Trophoblast cell (in vitro differentiated cells and primary cell): ENCODE measurements around the gene CDKL1. TPM values are rescaled to one million over a fixed set of nuclear protein-coding genes. Genes with fewer than 3 reads are reported as not detected.

Experiments used
- DNase-seq, 2 donors: peaks; one replicate each; pipeline ENCODE4 v3.0.0-alpha.2; 2016
- H2AFZ ChIP-seq: 2 replicates; pipeline ENCODE4 v1.6.1; 2013; ENCODE audit warnings: low read length, moderate library complexity, mild to moderate bottlenecking; ENCODE audit not compliant: insufficient read depth, poor library complexity
- H2AK5ac ChIP-seq: 2 replicates; pipeline ENCODE4 v1.6.1; 2013; ENCODE audit warnings: mild to moderate bottlenecking, low read length
- H2BK120ac ChIP-seq: 2 replicates; pipeline ENCODE4 v1.6.1; 2013; ENCODE audit warnings: low read length, mild to moderate bottlenecking, moderate library complexity; ENCODE audit not compliant: insufficient read depth, poor library complexity
- H2BK12ac ChIP-seq: 2 replicates; pipeline ENCODE4 v1.6.1; 2013; ENCODE audit warnings: mild to moderate bottlenecking, low read length, moderate library complexity
- H2BK5ac ChIP-seq: 2 replicates; pipeline ENCODE4 v1.6.1; 2013; ENCODE audit warnings: low read length, low read depth, moderate library complexity, mild to moderate bottlenecking; ENCODE audit not compliant: poor library complexity
- H3K14ac ChIP-seq: 2 replicates; pipeline ENCODE4 v1.6.1; 2013; ENCODE audit warnings: mild to moderate bottlenecking, low read length
- H3K18ac ChIP-seq: 2 replicates; pipeline ENCODE4 v1.6.1; 2013; ENCODE audit warnings: mild to moderate bottlenecking, low read length
- H3K23ac ChIP-seq: 2 replicates; pipeline ENCODE4 v1.6.1; 2013; ENCODE audit warnings: low read length
- H3K27ac ChIP-seq: 2 replicates; pipeline ENCODE4 v1.5.1; 2013; ENCODE audit warnings: low read depth, mild to moderate bottlenecking, inconsistent platforms, low read length, moderate library complexity
- H3K27me3 ChIP-seq: 2 replicates; pipeline ENCODE4 v1.6.1; 2013; ENCODE audit warnings: inconsistent platforms, mild to moderate bottlenecking, low read length, moderate library complexity; ENCODE audit not compliant: insufficient read depth
- H3K36me3 ChIP-seq, 2 experiments: 1 replicate in 1 of 2; 2 replicates in 1 of 2; pipeline ENCODE4 v1.6.1; 2013; ENCODE audit warnings: low read length in 2 of 2, mild to moderate bottlenecking in 2 of 2, moderate library complexity in 1 of 2; ENCODE audit not compliant: insufficient read depth in 2 of 2, control insufficient read depth in 1 of 2
- H3K4ac ChIP-seq: 2 replicates; pipeline ENCODE4 v1.6.1; 2013; ENCODE audit warnings: low read depth, mild to moderate bottlenecking, low read length, moderate library complexity
- H3K4me1 ChIP-seq, 2 experiments: 1 replicate in 1 of 2; 2 replicates in 1 of 2; pipeline ENCODE4 v1.6.1; 2013; ENCODE audit warnings: low read length in 2 of 2, mild to moderate bottlenecking in 2 of 2, moderate library complexity in 1 of 2; ENCODE audit not compliant: insufficient read depth in 2 of 2, control insufficient read depth in 1 of 2
- H3K4me2 ChIP-seq: 2 replicates; pipeline ENCODE4 v1.6.1; 2013; ENCODE audit warnings: inconsistent platforms, mild to moderate bottlenecking, low read length, moderate library complexity
- H3K4me3 ChIP-seq: 2 replicates; pipeline ENCODE4 v1.5.1; 2013; ENCODE audit warnings: mild to moderate bottlenecking, low read depth, low read length, inconsistent platforms
- H3K79me1 ChIP-seq: one replicate; pipeline ENCODE4 v1.6.1; 2013; ENCODE audit warnings: low read length
- H3K79me2 ChIP-seq: 2 replicates; pipeline ENCODE4 v1.6.1; 2013; ENCODE audit warnings: low read length, mild to moderate bottlenecking; ENCODE audit not compliant: control insufficient read depth, insufficient read depth, poor library complexity
- H3K9ac ChIP-seq: 2 replicates; pipeline ENCODE4 v1.6.1; 2013; ENCODE audit warnings: mild to moderate bottlenecking, low read length
- H3K9me3 ChIP-seq: 2 replicates; pipeline ENCODE4 v1.6.1; 2013; ENCODE audit warnings: low read depth, mild to moderate bottlenecking, control low read depth, inconsistent platforms, low read length; ENCODE audit not compliant: insufficient read depth
- H4K12ac ChIP-seq: 2 replicates; pipeline ENCODE4 v1.6.1; 2013; ENCODE audit warnings: low read depth, mild to moderate bottlenecking, low read length, moderate library complexity
- H4K8ac ChIP-seq: 2 replicates; pipeline ENCODE4 v1.6.1; 2013; ENCODE audit warnings: low read depth, mild to moderate bottlenecking, low read length, moderate library complexity
- H4K91ac ChIP-seq: one replicate; pipeline ENCODE4 v1.6.1; 2013; ENCODE audit warnings: low read depth, mild to moderate bottlenecking, low read length, moderate library complexity
- WGBS: extraction: QIAGEN DNeasy Blood & Tissue Kit; methylation state at CpG from one replicate; pipeline ENCODE4 v1.1.7; 2013; ENCODE audit warnings: missing lambda C conversion rate; ENCODE audit not compliant: insufficient read length, insufficient coverage; ENCODE audit errors: extremely low coverage; 5-methylcytosine and 5-hydroxymethylcytosine counted together
- polyA plus RNA-seq: library from polyadenylated mRNA; stranded (reverse); fragments of 200-250 nt; gene quantifications from 2 replicates; pipeline ENCODE4 v1.2.3, GENCODE V29; 2013

Gene CDKL1
- polyA plus RNA-seq, result 0.22 and 1.1 TPM in 2 replicates

DNA sequence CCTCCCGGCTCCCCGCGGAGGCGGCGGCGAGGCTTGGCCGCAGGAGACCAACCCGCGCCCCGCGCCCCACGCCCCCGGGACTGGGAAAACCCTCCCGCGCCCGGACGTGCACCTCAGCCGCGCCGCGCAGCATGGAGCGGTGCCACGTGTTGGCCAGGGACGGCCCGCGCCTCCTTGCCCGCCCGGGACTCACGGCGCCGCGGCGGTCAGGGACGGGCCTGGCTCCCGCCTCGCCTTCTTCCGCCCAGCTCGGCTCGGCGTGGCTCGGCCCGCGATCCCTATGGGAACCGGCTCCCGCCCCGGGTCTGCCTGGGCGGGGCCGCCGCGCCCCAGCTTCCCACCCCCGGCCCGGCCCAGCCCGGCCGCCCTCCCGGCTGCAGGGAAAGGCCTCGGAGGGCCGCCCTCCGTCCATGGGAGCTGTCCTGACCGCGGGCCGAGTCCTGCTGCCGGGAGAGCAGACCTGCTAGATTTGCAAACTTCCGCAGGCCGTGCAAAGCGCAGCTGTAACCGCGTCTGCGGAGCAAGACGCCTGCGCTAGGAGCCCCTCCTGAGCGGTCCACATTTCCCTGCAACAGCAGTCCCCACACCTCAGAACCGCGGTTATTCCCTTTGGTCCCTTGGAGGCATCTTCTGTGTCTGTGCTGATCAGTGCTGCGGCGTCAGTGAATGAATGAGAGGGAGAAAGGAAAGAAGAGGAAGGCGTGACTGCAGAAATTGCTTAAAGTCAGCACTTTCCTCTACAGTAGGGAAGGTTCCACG lies at the start of gene CDKL1:
Gene CDKL1, minus strand, starts transcription at position 251 of the 759 bp plus-strand sequence. CDS start 1,013 bp downstream, outside the sequence.
- H4K8ac ChIP-seq, result peak within 1 kb of the TSS; percentile 40
- H4K12ac ChIP-seq, result no peak within 1 kb of the TSS
- H3K4me3 ChIP-seq, result peak within 1 kb of the TSS; percentile 73
- H3K9me3 ChIP-seq, result no peaks in the 10 kb centered on the region
- no peak within 1 kb of the TSS for H2AK5ac ChIP-seq
- H2BK120ac ChIP-seq, result no peak within 1 kb of the TSS
- no peak within 1 kb of the TSS for H2BK12ac ChIP-seq
- H3K4me2 ChIP-seq, result peak within 1 kb of the TSS; percentile 96
- H3K14ac ChIP-seq, result peak within 1 kb of the TSS; percentile 30
- peak; percentile 32 to 57 for DNase-seq
- H3K9ac ChIP-seq, result peak within 1 kb of the TSS; percentile 14
- no peak within 1 kb of the TSS for H2BK5ac ChIP-seq
- H2AFZ ChIP-seq, result peak within 1 kb of the TSS; percentile 71
- H3K4me1 ChIP-seq, result peaks cover 0 to 6% of the 10 kb centered on the region in 2 experiments
- no peak within 1 kb of the TSS for H3K4ac ChIP-seq
- H4K91ac ChIP-seq, result peak within 1 kb of the TSS; percentile 61
- H3K23ac ChIP-seq, result no peak within 1 kb of the TSS
- no peaks in the 10 kb centered on the region for H3K79me1 ChIP-seq
- H3K79me2 ChIP-seq, result no peaks in the 10 kb centered on the region
- H3K36me3 ChIP-seq, result no peaks in the 10 kb centered on the region
- no peaks in the 10 kb centered on the region for H3K27me3 ChIP-seq
- no peak within 1 kb of the TSS for H3K27ac ChIP-seq
- no peak within 1 kb of the TSS for H3K18ac ChIP-seq
- no CpG with 5 or more reads among the region's 77 CpGs for WGBS

DNA sequence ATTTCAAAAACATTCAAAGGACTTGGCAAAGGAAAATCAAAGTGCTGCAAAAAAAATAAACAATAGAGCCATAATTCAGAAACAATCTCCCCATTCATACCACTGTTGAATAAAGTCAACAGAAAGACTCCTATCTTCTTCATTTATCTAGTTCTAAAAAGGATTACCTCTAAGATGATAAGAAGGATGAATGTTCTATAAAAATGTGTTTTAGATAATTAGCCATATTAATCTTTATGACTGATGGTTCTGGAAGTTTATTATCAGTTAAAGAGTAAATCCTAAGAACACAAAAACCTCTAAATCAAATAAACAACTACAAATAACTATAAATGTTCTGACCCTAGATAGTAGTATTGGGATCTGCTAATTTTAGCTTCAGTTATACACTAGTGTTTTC lies 37.8 kb upstream of the CDKL1 start:
- Histone ChIP-seq H3K27ac (no peak overlapping the region), H3K9ac (no peak overlapping the region), H3K36me3 (peaks cover 2 to 4% of the 10 kb centered on the region in 2 experiments), H2BK120ac (no peak overlapping the region), H3K27me3 (no peaks in the 10 kb centered on the region), H3K4ac (no peak overlapping the region), H4K12ac (no peak overlapping the region), H3K4me2 (no peak overlapping the region), H2BK5ac (no peak overlapping the region), H3K23ac (no peak overlapping the region), H3K4me1 (no peaks in the 10 kb centered on the region), H3K4me3 (no peak overlapping the region), H3K14ac (no peak overlapping the region), H2BK12ac (no peak overlapping the region), H2AFZ (no peak overlapping the region), H4K91ac (no peak overlapping the region), H4K8ac (no peak overlapping the region), H3K18ac (no peak overlapping the region), H3K9me3 (no peaks in the 10 kb centered on the region), H3K79me1 (no peaks in the 10 kb centered on the region), H2AK5ac (no peak overlapping the region), H3K79me2 (no peaks in the 10 kb centered on the region)
- no peak for DNase-seq

DNA sequence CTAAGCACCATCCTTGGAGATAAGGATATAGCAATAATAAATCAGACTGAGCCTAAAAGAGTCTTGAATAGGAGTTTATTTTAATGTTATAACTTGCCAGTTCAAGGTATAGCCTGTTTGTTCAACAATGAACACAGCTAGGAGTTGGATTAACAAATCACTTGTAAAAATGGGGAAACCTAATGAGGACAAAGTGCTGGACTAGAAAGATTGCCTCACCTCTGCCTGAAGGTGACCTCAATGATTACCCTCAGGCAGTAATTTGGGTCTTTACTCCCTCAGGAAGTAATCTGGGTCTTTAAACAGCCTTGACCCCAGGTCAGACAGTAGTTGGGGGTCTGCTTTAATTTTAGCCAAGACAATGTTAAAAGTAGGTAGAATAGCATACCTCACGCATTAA lies 35.5 kb upstream of the CDKL1 start:
- H3K9ac ChIP-seq, result no peak overlapping the region
- H2AFZ ChIP-seq, result no peak overlapping the region
- H3K79me2 ChIP-seq, result no peaks in the 10 kb centered on the region
- no peak overlapping the region for H3K23ac ChIP-seq
- no peak overlapping the region for H3K27ac ChIP-seq
- no peaks in the 10 kb centered on the region for H3K4me1 ChIP-seq
- H2BK12ac ChIP-seq, result no peak overlapping the region
- no peaks in the 10 kb centered on the region for H3K27me3 ChIP-seq
- no peaks in the 10 kb centered on the region for H3K9me3 ChIP-seq
- no CpG with 5 or more reads among the region's 1 CpG for WGBS
- H2BK5ac ChIP-seq, result no peak overlapping the region
- H2BK120ac ChIP-seq, result no peak overlapping the region
- H3K4me2 ChIP-seq, result no peak overlapping the region
- H3K18ac ChIP-seq, result no peak overlapping the region
- no peak overlapping the region for H4K8ac ChIP-seq
- H4K91ac ChIP-seq, result no peak overlapping the region
- no peak overlapping the region for H4K12ac ChIP-seq
- no peak overlapping the region for H3K4ac ChIP-seq
- H3K14ac ChIP-seq, result no peak overlapping the region
- no peak for DNase-seq
- no peaks in the 10 kb centered on the region for H3K79me1 ChIP-seq
- H2AK5ac ChIP-seq, result no peak overlapping the region
- no peak overlapping the region for H3K4me3 ChIP-seq
- H3K36me3 ChIP-seq, result peaks cover 2 to 4% of the 10 kb centered on the region in 2 experiments

DNA sequence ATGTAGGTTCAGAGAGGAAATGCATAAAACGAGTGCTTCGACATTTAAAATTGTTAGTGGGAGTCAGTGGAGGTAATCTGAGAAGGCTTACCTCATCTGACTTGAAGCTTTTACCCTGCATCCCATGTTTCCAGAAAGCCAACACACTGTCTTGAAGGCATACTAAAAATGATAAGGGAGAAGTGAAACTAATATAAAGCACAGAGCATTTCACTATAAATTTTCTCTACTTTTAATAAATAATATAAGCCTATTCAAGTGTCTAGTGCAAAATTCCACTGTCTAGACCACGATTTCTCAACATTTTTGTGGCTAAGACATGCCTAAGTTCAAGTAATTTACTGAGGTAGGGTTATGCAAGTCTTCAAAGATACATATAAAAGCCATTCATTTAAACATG lies 29.1 kb upstream of the CDKL1 start:
- Histone ChIP-seq H3K27ac (no peak overlapping the region), H2BK120ac (no peak overlapping the region), H3K9me3 (no peaks in the 10 kb centered on the region), H2BK5ac (no peak overlapping the region), H3K4me3 (no peak overlapping the region), H3K9ac (no peak overlapping the region), H2AFZ (no peak overlapping the region), H3K18ac (no peak overlapping the region), H3K79me2 (no peaks in the 10 kb centered on the region), H3K4me2 (no peak overlapping the region), H4K12ac (no peak overlapping the region), H4K8ac (no peak overlapping the region), H3K4ac (no peak overlapping the region), H3K36me3 (peaks cover 6% of the 10 kb centered on the region in 2 experiments), H3K14ac (no peak overlapping the region), H2AK5ac (no peak overlapping the region), H4K91ac (no peak overlapping the region), H3K79me1 (no peaks in the 10 kb centered on the region), H3K4me1 (peaks cover 0 to 3% of the 10 kb centered on the region in 2 experiments), H3K27me3 (no peaks in the 10 kb centered on the region), H3K23ac (no peak overlapping the region), H2BK12ac (no peak overlapping the region)
- peak in 1 of 2 donors; percentile 15 for DNase-seq
- WGBS, result no CpG with 5 or more reads among the region's 3 CpGs
